ENCODE data around the gene PTPRD. TPM values are rescaled to one million over a fixed set of nuclear protein-coding genes. Genes with fewer than 3 reads are reported as not detected.

Gene PTPRD
- total and polyA plus RNA-seq, 4 donors = 97.4 to 229 (median 161) TPM

DNA sequence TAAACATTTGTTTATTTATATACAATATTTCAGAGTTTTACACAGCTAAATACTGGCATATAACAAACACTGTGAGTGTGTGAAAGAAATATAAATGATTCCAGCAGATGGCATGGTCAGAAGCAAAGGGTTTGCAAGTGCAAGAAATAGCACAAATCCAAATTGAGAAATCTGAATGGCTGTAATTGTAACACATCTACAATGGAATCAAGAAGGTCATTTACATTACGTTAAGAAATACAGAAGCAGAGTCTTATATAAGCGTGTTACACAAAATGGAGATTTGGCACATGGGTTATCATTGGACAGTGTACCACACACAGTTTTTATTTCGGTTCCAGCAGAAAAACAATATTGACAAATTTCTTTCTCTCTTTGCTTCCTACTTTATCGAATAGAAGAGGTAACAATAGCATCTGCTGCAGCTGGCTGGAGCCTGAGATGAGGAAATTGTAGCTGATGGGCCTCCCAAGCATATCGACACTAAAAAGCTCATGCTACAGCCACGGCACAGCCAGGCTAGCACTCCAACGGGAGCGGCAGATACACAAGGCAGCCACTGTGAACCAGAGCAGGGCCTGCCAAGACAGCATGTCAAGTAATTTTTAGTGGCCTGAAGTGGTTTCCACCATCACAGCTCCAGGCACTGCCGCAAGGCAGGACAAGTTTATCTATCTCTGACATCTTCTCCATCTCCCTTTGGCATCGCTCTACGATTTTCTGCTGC is 2248.6 kb downstream of the PTPRD start:
- Histone ChIP-seq H3K27me3 (ENCODE audit: control insufficient read depth, insufficient read depth, low read length) (no peaks in the 10 kb centered on the region), H3K36me3 (ENCODE audit: control insufficient read depth, insufficient read depth, low read length) (no peaks in the 10 kb centered on the region), H3K4me1 (ENCODE audit: control insufficient read depth, insufficient read depth, low read length) (peaks cover 4% of the 10 kb centered on the region), H3K4me3 (ENCODE audit: low read depth, low read length) (no peak overlapping the region), H3K27ac (ENCODE audit: low read depth, low read length) (no peak overlapping the region), H3K9me3 (ENCODE audit: control insufficient read depth, insufficient read depth, low read length) (no peaks in the 10 kb centered on the region)
- 67% methylated on average over 7 of the region's 11 CpGs for WGBS (ENCODE audit: insufficient coverage)
- peak in 3 of 6 donors; percentile 15 to 64 (median 55) for DNase-seq (ENCODE audit: low read depth in 4 of 6, low spot score in 6 of 6)

DNA sequence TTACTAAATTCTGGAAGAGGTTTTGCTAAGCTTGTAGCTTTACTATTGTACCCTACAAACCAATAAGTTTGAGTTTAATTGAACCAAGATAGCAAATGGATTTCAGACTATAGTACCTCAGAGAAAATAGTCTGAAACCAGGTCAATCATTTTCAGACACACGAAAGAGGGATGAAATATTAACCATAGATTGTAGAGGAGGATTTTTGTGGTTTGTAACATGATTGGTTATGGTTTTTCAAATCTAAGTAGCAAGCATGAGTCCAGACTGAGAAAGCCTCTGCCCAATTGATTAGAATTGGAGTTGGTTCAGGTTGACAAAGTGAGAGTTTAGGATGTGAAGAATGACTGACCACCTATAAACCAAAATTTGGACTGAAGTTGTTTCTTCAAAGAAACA is 2250.6 kb downstream of the PTPRD start:
- no peak for DNase-seq (ENCODE audit: low read depth in 4 of 6, low spot score in 6 of 6)
- no peak overlapping the region for H3K27ac ChIP-seq (ENCODE audit: low read depth, low read length)

DNA sequence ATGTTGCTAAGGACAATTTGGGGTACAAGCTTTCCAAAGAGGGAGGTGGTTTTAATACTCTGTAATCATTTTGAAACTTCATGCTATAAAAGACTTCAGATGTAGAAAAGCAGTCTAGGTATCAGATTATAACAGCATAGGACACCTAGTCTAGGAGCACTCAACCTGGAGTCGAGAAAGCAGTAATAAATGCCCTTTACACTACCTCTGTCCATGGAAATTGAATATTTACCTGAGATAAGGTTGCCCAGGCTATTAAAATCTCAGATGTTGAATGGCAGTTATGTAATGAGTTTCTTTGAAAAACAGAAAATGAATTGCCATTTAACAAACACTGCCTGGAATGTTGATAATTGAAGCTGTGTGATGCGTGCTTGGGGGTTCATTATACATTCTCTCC is 2251.4 kb downstream of the PTPRD start:
- Histone ChIP-seq H3K36me3 (ENCODE audit: control insufficient read depth, insufficient read depth, low read length) (no peaks in the 10 kb centered on the region), H3K9me3 (ENCODE audit: control insufficient read depth, insufficient read depth, low read length) (no peaks in the 10 kb centered on the region), H3K27ac (ENCODE audit: low read depth, low read length) (no peak overlapping the region), H3K4me3 (ENCODE audit: low read depth, low read length) (no peak overlapping the region), H3K27me3 (ENCODE audit: control insufficient read depth, insufficient read depth, low read length) (no peaks in the 10 kb centered on the region), H3K4me1 (ENCODE audit: control insufficient read depth, insufficient read depth, low read length) (peaks cover 4% of the 10 kb centered on the region)
- no CpG with 5 or more reads among the region's 2 CpGs for WGBS (ENCODE audit: insufficient coverage)
- DNase-seq (ENCODE audit: low read depth in 4 of 6, low spot score in 6 of 6) = no peak

More for the DNA sequence above, 2250.6 kb downstream of the PTPRD start:
- 83% methylated on average over 1 of the region's 1 CpG for WGBS (ENCODE audit: insufficient coverage)
- Histone ChIP-seq H3K9me3 (ENCODE audit: control insufficient read depth, insufficient read depth, low read length) (no peaks in the 10 kb centered on the region), H3K4me3 (ENCODE audit: low read depth, low read length) (no peak overlapping the region), H3K27me3 (ENCODE audit: control insufficient read depth, insufficient read depth, low read length) (no peaks in the 10 kb centered on the region), H3K4me1 (ENCODE audit: control insufficient read depth, insufficient read depth, low read length) (peaks cover 4% of the 10 kb centered on the region), H3K36me3 (ENCODE audit: control insufficient read depth, insufficient read depth, low read length) (no peaks in the 10 kb centered on the region)

DNA sequence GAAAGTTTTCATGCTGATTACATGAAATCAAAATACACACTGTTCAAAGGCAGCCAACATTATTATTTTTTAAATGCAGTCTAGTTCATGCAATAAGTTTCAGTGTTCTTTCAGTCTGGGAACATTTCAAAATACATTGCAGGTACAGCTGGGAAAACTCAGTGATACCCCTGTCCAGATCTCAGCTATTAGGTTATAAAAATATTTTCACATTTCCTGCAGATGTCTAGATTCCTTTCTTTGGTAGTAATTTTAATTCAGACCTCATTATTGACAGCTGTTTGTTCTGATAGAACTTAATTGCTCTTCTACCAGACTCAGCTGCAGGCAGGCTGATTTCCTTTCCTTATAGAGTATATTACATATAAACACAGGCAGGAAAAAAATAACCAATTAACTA is 2256.4 kb downstream of the PTPRD start:
- H3K4me1 ChIP-seq (ENCODE audit: control insufficient read depth, insufficient read depth, low read length) = no peaks in the 10 kb centered on the region
- no peak overlapping the region for H3K27ac ChIP-seq (ENCODE audit: low read depth, low read length)
- H3K36me3 ChIP-seq (ENCODE audit: control insufficient read depth, insufficient read depth, low read length) = no peaks in the 10 kb centered on the region
- no peak overlapping the region for H3K4me3 ChIP-seq (ENCODE audit: low read depth, low read length)
- H3K9me3 ChIP-seq (ENCODE audit: control insufficient read depth, insufficient read depth, low read length) = no peaks in the 10 kb centered on the region
- DNase-seq (ENCODE audit: low read depth in 4 of 6, low spot score in 6 of 6) = no peak
- no peaks in the 10 kb centered on the region for H3K27me3 ChIP-seq (ENCODE audit: control insufficient read depth, insufficient read depth, low read length)

DNA sequence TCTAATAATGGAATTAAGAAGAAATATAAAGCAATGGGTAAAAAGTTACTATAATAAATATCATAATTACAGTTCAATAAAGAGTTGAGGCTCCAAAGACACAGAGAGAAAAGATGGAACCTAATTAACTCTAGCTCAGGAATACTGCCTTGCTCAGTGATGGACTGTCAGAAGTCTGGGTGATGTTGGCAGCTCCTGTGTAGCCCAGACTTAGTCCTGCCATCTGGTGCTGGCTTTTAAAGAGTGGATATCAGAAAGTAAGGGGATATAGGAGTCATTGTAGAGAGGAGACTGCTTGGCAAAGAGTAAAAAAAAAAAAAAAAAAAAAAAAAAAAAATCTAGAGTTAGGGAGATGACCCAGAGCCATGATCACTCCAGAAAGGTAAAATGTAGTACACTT is 2261.4 kb downstream of the PTPRD start:
- Histone ChIP-seq H3K9me3 (ENCODE audit: control insufficient read depth, insufficient read depth, low read length) (no peaks in the 10 kb centered on the region), H3K4me1 (ENCODE audit: control insufficient read depth, insufficient read depth, low read length) (no peaks in the 10 kb centered on the region), H3K27me3 (ENCODE audit: control insufficient read depth, insufficient read depth, low read length) (no peaks in the 10 kb centered on the region), H3K36me3 (ENCODE audit: control insufficient read depth, insufficient read depth, low read length) (no peaks in the 10 kb centered on the region), H3K27ac (ENCODE audit: low read depth, low read length) (no peak overlapping the region), H3K4me3 (ENCODE audit: low read depth, low read length) (no peak overlapping the region)
- DNase-seq (ENCODE audit: low read depth in 4 of 6, low spot score in 6 of 6) = no peak

DNA sequence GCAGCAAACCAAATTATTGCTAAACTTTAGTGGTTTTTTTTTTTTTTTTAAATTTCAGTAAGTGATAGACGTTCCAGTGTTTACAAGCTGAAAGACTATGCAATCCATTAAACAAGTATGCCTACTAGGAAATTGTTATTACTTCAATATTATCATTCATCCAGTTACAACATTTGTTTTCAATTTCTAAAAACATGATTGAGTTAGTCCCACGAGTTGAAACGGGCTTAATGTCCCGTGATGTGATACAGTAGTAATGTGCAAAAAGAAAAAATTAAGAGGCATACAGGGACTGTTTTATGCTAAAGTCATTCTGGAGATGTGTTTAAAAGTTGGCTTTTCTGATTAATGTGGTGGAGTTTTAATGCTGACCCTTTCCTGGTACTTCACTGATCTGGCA is 2262.9 kb downstream of the PTPRD start:
- no CpG with 5 or more reads among the region's 4 CpGs for WGBS (ENCODE audit: insufficient coverage)
- no peaks in the 10 kb centered on the region for H3K9me3 ChIP-seq (ENCODE audit: control insufficient read depth, insufficient read depth, low read length)
- no peaks in the 10 kb centered on the region for H3K36me3 ChIP-seq (ENCODE audit: control insufficient read depth, insufficient read depth, low read length)
- H3K27ac ChIP-seq (ENCODE audit: low read depth, low read length) = no peak overlapping the region
- H3K4me3 ChIP-seq (ENCODE audit: low read depth, low read length) = no peak overlapping the region
- H3K27me3 ChIP-seq (ENCODE audit: control insufficient read depth, insufficient read depth, low read length) = no peaks in the 10 kb centered on the region
- DNase-seq (ENCODE audit: low read depth in 4 of 6, low spot score in 6 of 6) = peak in 1 of 6 donors; percentile 71
- no peaks in the 10 kb centered on the region for H3K4me1 ChIP-seq (ENCODE audit: control insufficient read depth, insufficient read depth, low read length)

- peak in 1 of 6 donors; percentile 35 for DNase-seq (ENCODE audit: low read depth in 4 of 6, low spot score in 6 of 6)
- no peaks in the 10 kb centered on the region for H3K36me3 ChIP-seq (ENCODE audit: control insufficient read depth, insufficient read depth, low read length)
- no peaks in the 10 kb centered on the region for H3K4me1 ChIP-seq (ENCODE audit: control insufficient read depth, insufficient read depth, low read length)
- H3K9me3 ChIP-seq (ENCODE audit: control insufficient read depth, insufficient read depth, low read length) = no peaks in the 10 kb centered on the region
- no peak overlapping the region for H3K4me3 ChIP-seq (ENCODE audit: low read depth, low read length)
- H3K27ac ChIP-seq (ENCODE audit: low read depth, low read length) = no peak overlapping the region
- 40% methylated on average over 1 of the region's 2 CpGs for WGBS (ENCODE audit: insufficient coverage)
- no peaks in the 10 kb centered on the region for H3K27me3 ChIP-seq (ENCODE audit: control insufficient read depth, insufficient read depth, low read length)
These were observed 2263.4 kb downstream of the PTPRD start for GRCh38 chr9:8349376-8349775.

GRCh38 chr9:8348756-8349155 is 2264.0 kb downstream of the PTPRD start:
- H3K4me3 ChIP-seq (ENCODE audit: low read depth, low read length) = no peak overlapping the region
- H3K27me3 ChIP-seq (ENCODE audit: control insufficient read depth, insufficient read depth, low read length) = no peaks in the 10 kb centered on the region
- no CpG with 5 or more reads among the region's 4 CpGs for WGBS (ENCODE audit: insufficient coverage)
- no peaks in the 10 kb centered on the region for H3K36me3 ChIP-seq (ENCODE audit: control insufficient read depth, insufficient read depth, low read length)
- no peaks in the 10 kb centered on the region for H3K9me3 ChIP-seq (ENCODE audit: control insufficient read depth, insufficient read depth, low read length)
- H3K27ac ChIP-seq (ENCODE audit: low read depth, low read length) = no peak overlapping the region
- no peak for DNase-seq (ENCODE audit: low read depth in 4 of 6, low spot score in 6 of 6)
- no peaks in the 10 kb centered on the region for H3K4me1 ChIP-seq (ENCODE audit: control insufficient read depth, insufficient read depth, low read length)

- no CpG with 5 or more reads among the region's 4 CpGs for WGBS (ENCODE audit: insufficient coverage)
These were observed 2266.5 kb downstream of the PTPRD start for GRCh38 chr9:8346296-8346695.

GRCh38 chr9:8338767-8339510 is 2273.9 kb downstream of the PTPRD start:
- no CpG with 5 or more reads among the region's 5 CpGs for WGBS (ENCODE audit: insufficient coverage)
- Histone ChIP-seq H3K27me3 (ENCODE audit: control insufficient read depth, insufficient read depth, low read length) (no peaks in the 10 kb centered on the region), H3K27ac (ENCODE audit: low read depth, low read length) (no peak overlapping the region), H3K9me3 (ENCODE audit: control insufficient read depth, insufficient read depth, low read length) (no peaks in the 10 kb centered on the region), H3K4me1 (ENCODE audit: control insufficient read depth, insufficient read depth, low read length) (no peaks in the 10 kb centered on the region), H3K36me3 (ENCODE audit: control insufficient read depth, insufficient read depth, low read length) (no peaks in the 10 kb centered on the region), H3K4me3 (ENCODE audit: low read depth, low read length) (no peak overlapping the region)
- no peak for DNase-seq (ENCODE audit: low read depth in 4 of 6, low spot score in 6 of 6)

More at GRCh38 chr9:8346296-8346695, 2266.5 kb downstream of the PTPRD start:
- Histone ChIP-seq H3K9me3 (ENCODE audit: control insufficient read depth, insufficient read depth, low read length) (no peaks in the 10 kb centered on the region), H3K36me3 (ENCODE audit: control insufficient read depth, insufficient read depth, low read length) (no peaks in the 10 kb centered on the region), H3K27ac (ENCODE audit: low read depth, low read length) (no peak overlapping the region), H3K4me3 (ENCODE audit: low read depth, low read length) (no peak overlapping the region), H3K4me1 (ENCODE audit: control insufficient read depth, insufficient read depth, low read length) (no peaks in the 10 kb centered on the region), H3K27me3 (ENCODE audit: control insufficient read depth, insufficient read depth, low read length) (no peaks in the 10 kb centered on the region)
- DNase-seq (ENCODE audit: low read depth in 4 of 6, low spot score in 6 of 6) = no peak

All from spinal cord (tissue), 10 donors.